ENCODE measurements around the gene CCL28. TPM values are rescaled to one million over a fixed set of nuclear protein-coding genes. Genes with fewer than 3 reads are reported as not detected.
"Not testable (repeated sequence)": the region's sequence is repeated elsewhere in the genome, so short reads cannot be mapped to it uniquely, and the experiment has no call there.

Gene CCL28, protein sequence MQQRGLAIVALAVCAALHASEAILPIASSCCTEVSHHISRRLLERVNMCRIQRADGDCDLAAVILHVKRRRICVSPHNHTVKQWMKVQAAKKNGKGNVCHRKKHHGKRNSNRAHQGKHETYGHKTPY
- 1 to 10 TPM in 3 of 4 donors, under 1 TPM in 1; under 0.01 to 4.1 (median 2.1) TPM for total RNA-seq

DNA sequence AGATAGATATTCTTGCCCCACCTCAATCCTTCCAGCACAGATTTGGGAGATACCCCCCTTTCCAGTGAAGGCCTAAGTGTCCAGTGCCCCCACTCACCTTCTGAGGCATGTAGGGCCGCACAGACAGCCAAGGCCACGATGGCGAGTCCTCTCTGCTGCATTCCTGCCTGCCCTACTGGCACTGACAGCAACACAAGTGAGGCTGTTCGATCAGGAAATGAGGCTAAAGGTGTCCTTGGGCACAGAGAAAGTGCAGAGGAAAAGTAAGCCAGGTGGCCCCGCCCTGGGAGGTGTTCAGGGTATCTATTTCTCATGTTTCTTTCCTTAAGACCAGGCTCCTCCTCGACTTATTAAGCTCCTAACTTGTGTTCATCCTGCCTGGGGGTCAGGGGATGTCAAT lies at the start of gene CCL28:
Gene CCL28, minus strand, starts transcription at position 236 of the 400 bp plus-strand sequence. Its CDS starts 75 bp downstream, at position 161.
- DNase-seq, result no peak
- Histone ChIP-seq H3K27ac (no peak within 1 kb of the TSS), H3K4me1 (no peaks in the 10 kb centered on the region), H3K4me3 (no peak within 1 kb of the TSS), H3K36me3 (no peaks in the 10 kb centered on the region), H3K27me3 (no peaks in the 10 kb centered on the region), H3K9me3 (no peaks in the 10 kb centered on the region)
- TF ChIP-seq POLR2A (IDR thresholded peaks at IDR 0.05), result no peak
- TF ChIP-seq, protein P1, sequence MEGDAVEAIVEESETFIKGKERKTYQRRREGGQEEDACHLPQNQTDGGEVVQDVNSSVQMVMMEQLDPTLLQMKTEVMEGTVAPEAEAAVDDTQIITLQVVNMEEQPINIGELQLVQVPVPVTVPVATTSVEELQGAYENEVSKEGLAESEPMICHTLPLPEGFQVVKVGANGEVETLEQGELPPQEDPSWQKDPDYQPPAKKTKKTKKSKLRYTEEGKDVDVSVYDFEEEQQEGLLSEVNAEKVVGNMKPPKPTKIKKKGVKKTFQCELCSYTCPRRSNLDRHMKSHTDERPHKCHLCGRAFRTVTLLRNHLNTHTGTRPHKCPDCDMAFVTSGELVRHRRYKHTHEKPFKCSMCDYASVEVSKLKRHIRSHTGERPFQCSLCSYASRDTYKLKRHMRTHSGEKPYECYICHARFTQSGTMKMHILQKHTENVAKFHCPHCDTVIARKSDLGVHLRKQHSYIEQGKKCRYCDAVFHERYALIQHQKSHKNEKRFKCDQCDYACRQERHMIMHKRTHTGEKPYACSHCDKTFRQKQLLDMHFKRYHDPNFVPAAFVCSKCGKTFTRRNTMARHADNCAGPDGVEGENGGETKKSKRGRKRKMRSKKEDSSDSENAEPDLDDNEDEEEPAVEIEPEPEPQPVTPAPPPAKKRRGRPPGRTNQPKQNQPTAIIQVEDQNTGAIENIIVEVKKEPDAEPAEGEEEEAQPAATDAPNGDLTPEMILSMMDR (IDR thresholded peaks at IDR 0.05), result no peak
- intact Hi-C loops (cut with DNase I; ENCODE audit: low total_unique reads), result no loop called here

DNA sequence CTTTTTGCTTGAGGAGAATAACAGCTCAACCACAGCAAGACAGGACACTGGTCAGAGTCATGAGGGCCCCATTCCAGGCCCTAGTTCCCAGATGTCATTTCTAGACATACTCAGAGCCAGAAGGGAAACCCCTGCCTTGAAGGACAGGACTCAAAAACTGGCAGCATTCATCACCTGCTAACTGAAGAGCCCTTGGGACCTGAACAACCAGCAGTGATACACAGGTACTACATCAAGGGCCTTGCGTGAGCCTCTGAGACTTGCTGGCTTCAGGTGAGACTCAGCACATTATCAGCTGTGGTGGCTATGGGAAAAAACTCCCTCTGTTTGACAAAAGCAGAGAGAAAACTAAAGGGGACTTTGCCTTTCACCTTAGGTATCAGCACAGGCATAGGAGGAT lies 48.9 kb upstream of the CCL28 start:
- DNase-seq, result no peak
- TF ChIP-seq, protein P1 (IDR thresholded peaks at IDR 0.05), result no peak
- no peak for TF ChIP-seq POLR2A (IDR thresholded peaks at IDR 0.05)
- H3K4me1 ChIP-seq, result no peaks in the 10 kb centered on the region
- no peak overlapping the region for H3K27ac ChIP-seq
- H3K9me3 ChIP-seq, result no peaks in the 10 kb centered on the region
- H3K27me3 ChIP-seq, result no peaks in the 10 kb centered on the region
- H3K36me3 ChIP-seq, result no peaks in the 10 kb centered on the region
- H3K4me3 ChIP-seq, result no peak overlapping the region
- intact Hi-C loops (cut with DNase I; ENCODE audit: low total_unique reads), result no loop called here

DNA sequence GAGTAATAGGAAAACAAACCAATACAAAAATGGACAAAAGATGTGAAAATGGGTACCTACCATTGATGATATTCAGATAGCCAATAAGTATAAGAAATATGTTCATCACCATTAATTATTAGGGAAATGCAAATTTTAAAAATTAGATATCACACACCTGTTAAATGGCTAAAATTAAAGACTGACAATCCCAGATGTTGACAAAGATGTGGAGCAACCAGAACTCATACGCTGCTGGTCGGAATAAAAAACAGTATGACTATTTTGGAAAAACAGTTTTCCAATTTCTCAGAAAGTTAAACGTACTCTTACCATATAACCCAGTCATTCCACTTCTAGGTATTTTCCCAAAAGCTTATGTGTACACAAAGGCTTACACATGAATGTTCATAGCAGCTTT lies 44.4 kb upstream of the CCL28 start:
- Histone ChIP-seq H3K27me3 (no peaks in the 10 kb centered on the region), H3K4me1 (no peaks in the 10 kb centered on the region), H3K9me3 (no peaks in the 10 kb centered on the region), H3K4me3 (no peak overlapping the region), H3K27ac (no peak overlapping the region), H3K36me3 (no peaks in the 10 kb centered on the region)
- TF ChIP-seq, protein P1 (IDR thresholded peaks at IDR 0.05), result no peak
- no peak for TF ChIP-seq POLR2A (IDR thresholded peaks at IDR 0.05)
- no peak for DNase-seq
- intact Hi-C loops (cut with DNase I; ENCODE audit: low total_unique reads), result no loop called here

DNA sequence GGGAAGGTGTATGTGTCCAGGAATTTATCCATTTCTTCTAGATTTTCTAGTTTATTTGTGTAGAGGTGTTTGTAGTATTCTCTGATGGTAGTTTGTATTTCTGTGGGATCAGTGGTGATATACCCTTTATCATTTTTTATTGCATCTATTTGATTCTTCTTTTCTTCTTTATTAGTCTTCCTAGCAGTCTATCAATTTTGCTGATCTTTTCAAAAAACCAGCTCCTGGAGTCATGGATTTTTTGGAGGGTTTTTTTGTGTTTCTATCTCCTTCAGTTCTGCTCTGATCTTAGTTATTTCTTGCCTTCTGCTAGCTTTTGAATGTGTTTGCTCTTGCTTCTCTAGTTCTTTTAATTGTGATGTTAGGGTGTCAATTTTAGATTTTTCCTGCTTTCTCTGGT lies 29.4 kb upstream of the CCL28 start:
- DNase-seq; intact Hi-C loops (cut with DNase I; ENCODE audit: low total_unique reads); H3K36me3 ChIP-seq; H3K4me1 ChIP-seq; H3K27me3 ChIP-seq; H3K27ac ChIP-seq; H3K4me3 ChIP-seq: not testable (repeated sequence)
- peaks cover 0 to 13% of the 10 kb centered on the region in 2 donors for H3K9me3 ChIP-seq

DNA sequence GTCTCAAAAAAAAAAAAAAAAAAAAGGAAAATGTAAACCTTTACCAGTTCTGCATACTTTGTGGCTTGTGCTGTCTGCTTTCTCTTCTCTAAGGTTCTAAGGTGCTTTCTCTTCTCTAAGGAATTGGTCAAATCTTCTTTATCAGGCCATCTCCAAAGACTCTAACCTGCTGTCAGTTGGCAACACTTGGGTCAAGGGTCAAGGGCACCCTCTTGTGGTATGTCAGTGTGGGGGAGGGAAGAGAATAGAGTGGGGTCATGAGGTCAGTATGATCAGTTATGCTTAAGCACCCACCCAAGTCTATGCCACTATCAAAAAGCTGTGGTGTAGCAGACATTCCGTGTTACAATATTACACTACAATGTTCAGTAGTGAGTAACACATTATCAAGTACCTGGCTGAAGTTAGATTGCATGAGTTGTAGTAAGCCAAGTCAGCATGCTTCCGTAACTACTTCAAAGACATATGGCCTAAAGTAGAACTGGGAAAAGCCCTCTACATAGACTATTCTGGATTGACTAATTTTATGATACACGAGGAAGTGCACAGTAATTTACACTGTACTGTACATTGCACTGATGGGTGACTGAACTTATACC lies 25.0 kb upstream of the CCL28 start:
- Histone ChIP-seq H3K4me1 (no peaks in the 10 kb centered on the region), H3K36me3 (no peaks in the 10 kb centered on the region), H3K27ac (no peak overlapping the region), H3K27me3 (no peaks in the 10 kb centered on the region), H3K9me3 (peaks cover 0 to 4% of the 10 kb centered on the region in 2 donors), H3K4me3 (no peak overlapping the region)
- DNase-seq, result no peak
- TF ChIP-seq POLR2A (IDR thresholded peaks at IDR 0.05), result no peak
- TF ChIP-seq, protein P1 (IDR thresholded peaks at IDR 0.05), result no peak
- intact Hi-C loops (cut with DNase I; ENCODE audit: low total_unique reads), result no loop called here
